HFFc6 (cell line): Measurements from ENCODE around the gene OVCA2. TPM values are rescaled to one million over a fixed set of nuclear protein-coding genes. Genes with fewer than 3 reads are reported as not detected.

ENCODE experiments used
- DNase-seq: peaks from one replicate; pipeline ENCODE4 v3.0.0-alpha.2; 2018
- H3K27ac Mint-ChIP-seq: 2 replicates; pipeline ENCODE4 v1.8.0; 2020; ENCODE audit warnings: mild to moderate bottlenecking, mixed read lengths
- H3K27me3 Mint-ChIP-seq: 2 replicates; pipeline ENCODE4 v1.8.0; 2021; ENCODE audit warnings: mild to moderate bottlenecking, moderate library complexity, mixed read lengths; ENCODE audit not compliant: insufficient read depth
- H3K36me3 Mint-ChIP-seq: 2 replicates; pipeline ENCODE4 v1.8.0; 2021; ENCODE audit warnings: low read depth, mixed read lengths
- H3K4me1 Mint-ChIP-seq: 2 replicates; pipeline ENCODE4 v1.8.0; 2020; ENCODE audit warnings: low read depth, mixed read lengths
- H3K4me3 Mint-ChIP-seq: 2 replicates; pipeline ENCODE4 v1.8.0; 2020; ENCODE audit warnings: mild to moderate bottlenecking, moderate library complexity, mixed read lengths
- H3K9me3 Mint-ChIP-seq: 2 replicates; pipeline ENCODE4 v1.8.0; 2020; ENCODE audit warnings: mild to moderate bottlenecking, mixed read lengths
- CTCF ChIP-seq: fragments of 200-600 bp; sonication (generic); IDR thresholded peaks from 2 replicates; pipeline ENCODE4 v1.5.0; 2021; ENCODE audit warnings: antibody characterized with exemption, mild to moderate bottlenecking
- total RNA-seq, 6 experiments: library from RNA; stranded (reverse); fragmentation: NEBNext Ultra II Directional; extraction: Animal tissue kit (Norgen Biotek cat#: 25700); gene quantifications; 2 replicates in 1 of 6; 3 replicates in 5 of 6; pipeline ENCODE4 v1.2.3, GENCODE V29; 2021

The OVCA2 gene
- total RNA-seq, 6 experiments from 2014 or later: 39.5 to 44.3 (median 41.7) TPM

GRCh38 chr17:2076087-2076984, 34.5 kb downstream of the OVCA2 start:
- Mint-ChIP-seq H3K9me3 (no peaks in the 10 kb centered on the region), H3K4me3 (no peak overlapping the region), H3K36me3 (peaks cover 50% of the 10 kb centered on the region), H3K27ac (peak overlapping the region; percentile 88), H3K4me1 (peaks cover 60% of the 10 kb centered on the region), H3K27me3 (peaks cover 6% of the 10 kb centered on the region)
- DNase-seq: no peak
- no peak for TF ChIP-seq CTCF

- Mint-ChIP-seq H3K27me3 (peaks cover 4% of the 10 kb centered on the region), H3K4me1 (peaks cover 60% of the 10 kb centered on the region), H3K27ac (peak overlapping the region; percentile 88; the same call in 1 of the 2 replicates), H3K36me3 (peaks cover 44% of the 10 kb centered on the region), H3K9me3 (no peaks in the 10 kb centered on the region), H3K4me3 (no peak overlapping the region)
- DNase-seq: no peak
- TF ChIP-seq CTCF: no peak
Observed at GRCh38 chr17:2077040-2077439, 35.2 kb downstream of the OVCA2 start.

- H3K4me3 Mint-ChIP-seq: peak overlapping the region; percentile 60
- H3K4me1 Mint-ChIP-seq: peaks cover 79% of the 10 kb centered on the region
- no peaks in the 10 kb centered on the region for H3K9me3 Mint-ChIP-seq
- peaks cover 1% of the 10 kb centered on the region; the same call in 1 of the 2 replicates for H3K27me3 Mint-ChIP-seq
- TF ChIP-seq CTCF: no peak
- H3K27ac Mint-ChIP-seq: peak overlapping the region; percentile 94
- DNase-seq: peak; percentile 71
- H3K36me3 Mint-ChIP-seq: peaks cover 46% of the 10 kb centered on the region
Observed at GRCh38 chr17:2081564-2081963, 39.7 kb downstream of the OVCA2 start.

GRCh38 chr17:2082003-2082781, 40.4 kb downstream of the OVCA2 start:
- TF ChIP-seq CTCF: no peak
- Mint-ChIP-seq H3K27ac (peak overlapping the region; percentile 94), H3K4me3 (peak overlapping the region; percentile 60), H3K9me3 (no peaks in the 10 kb centered on the region), H3K27me3 (peaks cover 1% of the 10 kb centered on the region; the same call in 1 of the 2 replicates), H3K4me1 (peaks cover 78% of the 10 kb centered on the region), H3K36me3 (peaks cover 43% of the 10 kb centered on the region)
- no peak for DNase-seq

- TF ChIP-seq CTCF: no peak
- H3K4me1 Mint-ChIP-seq: peaks cover 79% of the 10 kb centered on the region
- no peak for DNase-seq
- 0 out of 2 replicates have a peak overlapping the region, but pooled peaks have one; percentile 5 for H3K4me3 Mint-ChIP-seq
- H3K9me3 Mint-ChIP-seq: no peaks in the 10 kb centered on the region
- H3K36me3 Mint-ChIP-seq: peaks cover 28% of the 10 kb centered on the region
- peak overlapping the region; percentile 94 for H3K27ac Mint-ChIP-seq
- H3K27me3 Mint-ChIP-seq: peaks cover 1% of the 10 kb centered on the region; the same call in 1 of the 2 replicates
Observed at GRCh38 chr17:2083613-2084035, 41.8 kb downstream of the OVCA2 start.
